AML-193 (cell line): ENCODE data around the gene POPDC2.
"Not testable (repeated sequence)": the region's sequence is repeated elsewhere in the genome, so short reads cannot be mapped to it uniquely, and the experiment has no call there.

Experiments
- DNase-seq, 2 experiments: peaks; one replicate each; lab custom pipeline; 2025; lab: John Stamatoyannopoulos, UW

The POPDC2 gene

GRCh38 chr3:119660474-119661440 is at the start of gene POPDC2:
Gene POPDC2 (minus strand): TSS chr3:119660589. CDS start chr3:119660423, 166 bp downstream.
- DNase-seq, result no peak

GRCh38 chr3:119703820-119704531 is 43.6 kb upstream of the POPDC2 start:
- no peak for DNase-seq

GRCh38 chr3:119702530-119703527 is 42.4 kb upstream of the POPDC2 start, which contains the start of gene CFAP91:
Gene CFAP91 (plus strand): TSS chr3:119703022. CDS start chr3:119703099, 77 bp downstream.
- DNase-seq, result no peak

GRCh38 chr3:119700920-119701734 is 40.7 kb upstream of the POPDC2 start:
- DNase-seq, result no peak

- DNase-seq, result peak; percentile 67
Measured at GRCh38 chr3:119700269-119700919, 40.0 kb upstream of the POPDC2 start.

GRCh38 chr3:119697394-119697793 is 37.0 kb upstream of the POPDC2 start:
- no peak for DNase-seq

GRCh38 chr3:119695480-119695879 is 35.1 kb upstream of the POPDC2 start:
- peak in 1 of 2 experiments; percentile 13 for DNase-seq

- peak; percentile 20 to 32 for DNase-seq
Measured at GRCh38 chr3:119690043-119690656, 29.8 kb upstream of the POPDC2 start.

GRCh38 chr3:119683421-119683820 is 23.0 kb upstream of the POPDC2 start:
- peak; percentile 18 to 22 for DNase-seq

GRCh38 chr3:119681279-119681678 is 20.9 kb upstream of the POPDC2 start:
- peak; percentile 56 to 66 for DNase-seq

GRCh38 chr3:119679874-119680273 is 19.5 kb upstream of the POPDC2 start:
- peak; percentile 48 to 55 for DNase-seq

- DNase-seq, result not testable (repeated sequence)
Measured at GRCh38 chr3:119678209-119678608, 17.8 kb upstream of the POPDC2 start.

GRCh38 chr3:119677641-119677934 is 17.2 kb upstream of the POPDC2 start:
- DNase-seq, result no peak

- DNase-seq, result peak; percentile 98
Measured at GRCh38 chr3:119676771-119677640, 16.6 kb upstream of the POPDC2 start, which contains the start of gene COX17. Gene COX17 (minus strand): TSS chr3:119677406. CDS start chr3:119677310, 96 bp downstream.

GRCh38 chr3:119676020-119676419 is 15.6 kb upstream of the POPDC2 start:
- DNase-seq, result no peak

- no peak for DNase-seq
Measured at GRCh38 chr3:119675188-119675874, 14.9 kb upstream of the POPDC2 start.

GRCh38 chr3:119673875-119674274 is 13.5 kb upstream of the POPDC2 start:
- DNase-seq, result no peak

GRCh38 chr3:119672776-119673175 is 12.4 kb upstream of the POPDC2 start:
- no peak for DNase-seq
